ENCODE results near the gene PRC1.

PRC1 gene

DNA sequence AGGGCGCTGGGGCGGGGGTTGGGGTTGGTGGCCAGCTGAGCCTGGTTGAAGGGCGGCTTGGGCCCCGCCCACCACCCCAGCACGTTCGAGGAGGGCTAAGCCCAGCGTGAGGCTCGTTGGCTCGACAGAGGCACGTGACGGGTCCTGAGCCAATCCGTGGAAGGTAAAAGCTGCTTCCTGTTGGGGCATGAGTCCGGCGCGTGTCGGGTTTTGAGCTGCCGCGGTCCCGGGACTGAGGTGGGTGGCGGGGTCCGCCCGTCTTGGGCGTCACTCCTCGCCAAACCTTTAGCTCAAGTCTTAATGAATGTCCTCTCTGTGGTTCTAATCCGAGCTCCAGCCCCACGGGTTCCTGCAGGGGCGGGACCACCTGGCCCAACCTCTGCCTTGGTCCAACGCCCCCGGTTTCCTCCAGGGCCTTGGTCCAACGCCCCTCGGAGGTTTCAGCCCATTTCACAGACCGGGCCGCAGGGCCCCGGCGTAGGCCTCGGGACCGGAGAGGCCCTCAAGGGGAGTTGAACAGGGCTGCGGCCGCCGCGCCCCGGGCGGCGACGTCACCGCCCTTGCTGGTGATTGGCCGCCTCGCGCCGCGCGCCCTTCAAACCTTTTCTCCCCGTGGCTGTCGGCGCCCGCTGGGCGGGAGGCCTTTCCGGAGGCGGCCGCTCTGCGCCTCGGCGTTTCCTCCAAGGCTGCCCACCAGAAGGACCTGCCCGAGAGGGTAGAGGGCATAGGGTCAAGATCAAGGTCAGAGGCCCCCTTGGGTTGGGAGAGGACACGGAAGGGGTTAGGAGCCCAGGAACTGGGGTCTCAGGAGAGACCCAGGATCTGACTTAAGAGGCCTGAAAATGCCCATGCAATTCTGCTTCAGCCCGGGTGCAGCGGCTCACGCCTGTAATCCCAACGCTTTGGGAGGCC lies 39.4 kb downstream of the PRC1 start, which contains the start of gene RCCD1:
Gene RCCD1, plus strand, starts transcription at position 173 of the 912 bp plus-strand sequence. CDS start 1,851 bp downstream, outside the sequence.
- DNase-seq = peak; percentile 93 to 97

DNA sequence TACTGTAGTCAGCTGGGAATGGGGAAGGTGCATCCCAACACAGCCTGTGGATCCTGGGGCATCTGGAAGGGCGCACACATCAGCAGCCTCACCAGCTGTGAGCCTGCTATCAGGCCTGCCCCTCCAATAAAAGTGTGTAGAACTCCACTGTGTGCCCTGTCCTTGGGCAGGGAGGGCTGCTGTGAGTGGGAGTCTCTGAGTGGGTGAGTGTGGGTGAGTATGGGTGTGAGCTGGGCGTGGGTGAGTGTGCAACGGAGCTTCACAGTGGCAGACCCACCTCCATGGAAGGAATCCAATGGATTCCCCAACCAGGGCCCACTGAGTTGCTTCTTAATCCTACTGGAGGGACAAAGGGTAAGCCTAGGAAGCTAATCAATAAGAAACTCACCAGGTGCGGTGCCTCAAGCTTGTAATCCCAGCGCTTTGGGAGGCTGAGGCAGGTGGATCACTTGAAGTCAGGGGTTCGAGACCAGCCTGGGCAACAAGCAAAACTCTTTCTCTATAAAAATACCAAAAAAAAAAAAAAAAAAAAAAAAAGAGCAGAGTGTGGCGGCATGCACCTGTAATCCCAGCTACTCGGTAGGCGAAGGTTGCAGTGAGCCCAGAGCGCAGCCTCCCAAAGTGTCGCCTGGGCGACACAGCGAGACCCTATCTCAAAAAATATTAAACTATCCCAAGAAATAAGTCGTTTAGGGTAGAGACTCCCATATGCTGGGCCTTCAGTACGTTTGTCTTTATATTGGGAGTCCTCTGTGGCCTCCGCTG lies 40.2 kb downstream of the PRC1 start:
- no peak for DNase-seq

DNA sequence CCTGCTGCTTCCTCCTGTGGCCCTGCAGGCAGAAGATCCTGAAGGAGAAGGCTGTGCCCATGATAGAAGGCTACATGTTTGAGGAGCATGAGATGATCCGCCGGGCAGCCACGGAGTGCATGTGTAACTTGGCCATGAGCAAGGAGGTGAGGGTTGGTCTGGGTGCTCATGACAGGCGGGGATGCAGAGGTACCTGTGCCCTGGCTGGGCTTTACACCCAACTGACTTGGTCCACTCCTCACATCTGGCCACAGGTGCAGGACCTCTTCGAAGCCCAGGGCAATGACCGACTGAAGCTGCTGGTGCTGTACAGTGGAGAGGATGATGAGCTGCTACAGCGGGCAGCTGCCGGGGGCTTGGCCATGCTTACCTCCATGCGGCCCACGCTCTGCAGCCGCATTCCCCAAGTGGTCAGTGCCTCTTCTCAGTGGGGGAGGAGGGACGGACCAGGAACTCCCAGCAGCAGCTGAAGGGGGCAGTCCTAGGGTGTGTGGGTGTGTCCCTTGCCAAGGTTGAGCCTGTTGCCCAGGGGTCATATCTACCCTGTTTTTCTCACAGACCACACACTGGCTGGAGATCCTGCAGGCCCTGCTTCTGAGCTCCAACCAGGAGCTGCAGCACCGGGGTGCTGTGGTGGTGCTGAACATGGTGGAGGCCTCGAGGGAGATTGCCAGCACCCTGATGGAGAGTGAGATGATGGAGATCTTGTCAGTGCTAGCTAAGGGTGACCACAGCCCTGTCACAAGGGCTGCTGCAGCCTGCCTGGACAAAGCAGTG lies 41.2 kb downstream of the PRC1 start:
- no peak for DNase-seq

GRCh38 chr15:90950676-90951075 lies 43.7 kb downstream of the PRC1 start:
- DNase-seq = no peak

GRCh38 chr15:90949979-90950675 lies 44.2 kb downstream of the PRC1 start:
- DNase-seq = no peak

GRCh38 chr15:90948506-90948905 lies 45.8 kb downstream of the PRC1 start:
- no peak for DNase-seq

GRCh38 chr15:90947577-90948357 lies 46.6 kb downstream of the PRC1 start:
- no peak for DNase-seq

GRCh38 chr15:90946941-90947576 lies 47.3 kb downstream of the PRC1 start:
- no peak for DNase-seq

- DNase-seq = no peak
Measured at GRCh38 chr15:90946538-90946937, 47.8 kb downstream of the PRC1 start.

- no peak for DNase-seq
Measured at GRCh38 chr15:90945091-90945490, 49.2 kb downstream of the PRC1 start.

DNA sequence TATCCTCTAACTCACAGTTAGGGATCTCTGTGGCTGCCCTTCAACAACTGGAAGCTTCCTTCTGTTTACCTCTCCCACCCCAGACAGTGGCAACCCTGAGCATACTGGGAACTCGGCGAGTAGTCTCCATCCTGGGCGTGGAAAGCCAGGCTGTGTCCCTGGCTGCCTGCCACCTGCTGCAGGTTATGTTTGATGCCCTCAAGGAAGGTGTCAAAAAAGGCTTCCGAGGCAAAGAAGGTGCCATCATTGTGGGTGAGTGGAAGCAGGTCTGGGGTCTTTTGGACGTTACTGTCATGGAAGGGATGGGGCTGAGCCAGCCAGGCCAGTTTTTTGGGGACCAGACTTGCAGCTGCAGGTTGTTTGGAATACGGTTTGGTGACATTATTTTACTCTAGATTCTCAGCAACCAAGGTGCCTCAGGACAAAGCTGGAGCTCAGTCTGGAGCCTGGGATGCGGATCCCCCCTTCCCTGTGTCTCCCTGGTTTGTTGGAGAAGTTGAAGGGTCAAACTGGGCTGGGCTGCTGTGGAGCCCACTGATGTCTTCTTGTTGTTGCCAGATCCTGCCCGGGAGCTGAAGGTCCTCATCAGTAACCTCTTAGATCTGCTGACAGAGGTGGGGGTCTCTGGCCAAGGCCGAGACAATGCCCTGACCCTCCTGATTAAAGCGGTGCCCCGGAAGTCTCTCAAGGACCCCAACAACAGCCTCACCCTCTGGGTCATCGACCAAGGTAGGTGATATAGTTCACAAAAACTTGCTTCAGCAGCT lies 51.8 kb downstream of the PRC1 start:
- DNase-seq = no peak

GRCh38 chr15:90941038-90941437 lies 53.3 kb downstream of the PRC1 start:
- no peak for DNase-seq

DNA sequence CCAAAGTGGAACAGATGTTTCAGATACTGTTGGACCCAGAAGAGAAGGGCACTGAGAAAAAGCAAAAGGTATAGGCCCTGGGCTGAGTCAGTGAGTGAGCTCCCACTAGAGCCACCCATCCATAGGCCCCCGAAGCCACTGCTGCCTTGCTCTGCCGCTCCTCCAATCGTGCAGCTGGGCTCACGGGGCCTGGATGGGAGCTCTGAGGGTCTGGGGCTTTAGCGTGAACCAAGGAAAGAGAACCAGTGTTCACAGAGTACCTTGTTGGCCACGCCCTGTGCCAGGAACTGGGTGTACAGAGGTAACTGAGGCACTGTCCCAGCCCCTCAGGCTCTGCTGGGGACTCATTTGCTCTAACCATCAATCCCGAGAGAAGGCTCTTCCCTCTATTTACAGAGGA lies 54.6 kb downstream of the PRC1 start:
- no peak for DNase-seq

DNA sequence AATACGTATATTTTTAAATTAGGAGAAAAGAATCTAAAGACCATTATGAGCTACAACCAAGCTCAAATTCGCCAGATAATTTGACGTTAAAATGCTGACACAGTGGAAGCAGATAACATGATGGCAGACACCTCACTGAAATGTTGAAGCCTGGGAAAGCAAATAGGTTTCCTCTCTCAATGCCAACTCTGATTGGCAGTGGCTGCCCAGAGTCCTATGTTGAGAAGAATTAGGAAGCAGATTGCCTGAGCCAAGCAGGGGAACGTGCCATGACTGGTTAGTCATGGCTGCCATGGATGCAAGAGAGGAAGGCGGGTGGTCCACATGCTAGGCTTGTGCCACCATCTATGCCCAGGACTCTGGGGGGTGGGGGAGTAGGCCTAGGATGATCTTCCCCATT lies 56.1 kb downstream of the PRC1 start:
- DNase-seq = no peak

DNA sequence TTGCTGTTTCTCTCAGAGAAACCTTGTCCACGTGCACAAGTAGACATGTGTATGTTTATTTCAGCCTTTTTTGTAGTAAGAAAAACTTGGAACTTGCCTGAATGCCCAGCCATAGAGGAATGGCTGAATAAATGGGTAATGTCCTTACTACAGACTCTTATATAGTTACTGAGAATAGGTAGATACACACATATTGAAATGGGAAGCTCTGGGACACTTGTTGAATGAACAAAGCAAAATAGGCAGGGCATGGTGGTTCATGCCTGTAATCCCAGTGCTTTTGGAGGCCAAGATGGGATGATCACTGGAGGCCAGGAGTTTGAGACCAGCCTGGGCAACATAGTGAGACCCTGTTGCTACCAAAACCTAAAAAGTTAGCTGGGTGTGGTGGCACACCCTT lies 57.5 kb downstream of the PRC1 start:
- DNase-seq = no peak

DNA sequence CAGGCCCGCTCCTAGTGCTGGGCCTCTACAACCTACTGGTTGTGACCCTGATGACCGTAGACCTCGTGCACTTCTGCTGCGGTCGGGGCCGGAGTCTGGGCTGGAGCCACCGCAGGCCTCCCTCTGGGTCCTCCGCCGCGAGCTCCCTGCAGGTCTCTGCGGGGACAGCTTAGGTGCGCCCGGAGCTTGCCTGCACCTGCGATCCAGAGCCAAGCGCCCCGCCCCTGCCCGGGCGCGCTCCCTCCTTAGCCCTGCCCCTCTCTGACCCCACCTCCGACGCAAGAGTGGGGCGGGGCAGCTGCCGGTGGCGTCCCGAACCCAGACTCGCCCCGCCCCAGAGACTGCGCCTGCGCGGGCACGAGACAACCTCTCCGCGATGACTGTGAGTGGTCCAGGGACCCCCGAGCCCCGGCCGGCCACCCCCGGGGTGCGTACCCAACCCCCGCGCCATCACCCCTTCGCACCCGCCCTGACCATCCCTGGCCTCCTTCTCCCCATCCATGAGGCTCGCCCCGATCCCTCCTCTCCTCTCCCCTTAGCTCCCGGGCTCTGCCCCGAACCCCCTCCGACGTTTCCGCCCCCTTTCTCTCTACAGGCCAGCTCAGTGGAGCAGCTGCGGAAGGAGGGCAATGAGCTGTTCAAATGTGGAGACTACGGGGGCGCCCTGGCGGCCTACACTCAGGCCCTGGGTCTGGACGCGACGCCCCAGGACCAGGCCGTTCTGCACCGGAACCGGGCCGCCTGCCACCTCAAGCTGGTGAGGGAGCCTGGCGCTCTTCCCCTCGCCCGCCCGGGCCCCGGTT lies 59.2 kb downstream of the PRC1 start, which contains the start of gene UNC45A:
Gene UNC45A, plus strand, starts transcription at position 337 of the 803 bp plus-strand sequence. Its CDS starts 40 bp downstream, at position 377.
- DNase-seq = peak; percentile 55 to 84

DNA sequence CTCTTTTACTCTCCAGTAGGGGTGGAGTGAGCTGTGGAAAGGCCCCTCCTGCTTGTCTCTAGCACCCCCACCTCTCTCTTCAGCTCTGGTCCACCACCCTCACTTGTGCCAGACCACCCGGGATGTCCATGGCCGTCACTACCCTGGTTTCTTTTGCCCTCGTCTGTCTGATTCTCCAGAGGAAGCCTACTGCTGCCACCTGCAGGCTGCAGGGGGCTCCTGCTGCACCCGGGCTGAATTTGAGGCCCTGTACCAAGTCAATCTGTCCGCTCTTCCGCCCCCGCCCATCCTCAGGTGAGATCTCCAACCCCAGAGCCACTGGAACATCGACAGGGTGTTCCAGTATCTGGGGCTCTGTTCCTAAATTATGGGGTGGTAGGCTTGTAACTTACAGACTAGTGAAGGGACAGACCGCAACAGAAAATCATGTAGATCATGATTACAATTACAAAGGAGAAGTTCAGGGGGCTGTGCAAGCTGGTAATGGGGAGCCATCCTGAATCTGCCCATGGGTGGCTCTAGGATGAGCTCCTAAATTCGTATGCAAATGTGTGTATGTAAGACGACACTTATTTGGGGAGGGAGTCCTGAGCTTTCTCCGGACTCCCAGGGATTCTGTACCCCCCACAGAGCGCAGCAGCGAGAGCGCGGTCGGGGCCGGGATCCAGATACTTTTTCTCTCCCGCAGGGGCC lies 59.9 kb downstream of the PRC1 start:
- peak; percentile 69 to 84 for DNase-seq

- no peak for DNase-seq
Measured at GRCh38 chr15:90933301-90933700, 61.0 kb downstream of the PRC1 start.

DNA sequence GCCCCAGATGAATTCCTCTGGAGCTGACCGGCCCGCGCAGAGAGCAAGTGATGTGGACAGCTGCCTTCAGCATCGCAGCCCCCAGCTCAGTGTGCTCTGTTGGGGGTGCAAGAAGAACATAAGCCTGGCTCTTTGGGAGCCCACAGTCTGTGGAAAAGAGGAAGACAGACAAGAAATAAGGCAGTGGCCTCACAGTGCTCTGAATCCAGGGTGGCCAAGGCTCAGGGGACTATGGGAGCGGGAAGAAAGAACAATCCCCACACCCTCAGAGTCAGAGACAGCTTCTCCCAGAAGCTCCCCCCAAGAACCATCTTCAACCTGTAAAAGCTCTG lies 61.7 kb downstream of the PRC1 start:
- DNase-seq = no peak

All from SW 1271 (cell line).